NCI-H460 (cell line): ENCODE measurements around the gene CCDC102B. TPM values are rescaled to one million over a fixed set of nuclear protein-coding genes. Genes with fewer than 3 reads are reported as not detected.
"Not testable (repeated sequence)": the region's sequence is repeated elsewhere in the genome, so short reads cannot be mapped to it uniquely, and the experiment has no call there.

Experiments
- DNase-seq: peaks from one replicate; pipeline ENCODE4 v3.0.0-alpha.2; 2016; ENCODE audit warnings: low read depth; ENCODE audit errors: extremely low read depth
- total RNA-seq: library from RNA; depleted of rRNA; stranded (reverse); fragments of >200 nt; shearing (Covaris generic); gene quantifications from 2 replicates; pipeline ENCODE4 v1.2.3, GENCODE V29; 2014

CCDC102B gene
- total RNA-seq, 1 experiment from 2014 or later: 8.5 TPM

GRCh38 chr18:68887410-68887809 lies 89.5 kb downstream of the CCDC102B start:
- no peak for DNase-seq

- no peak for DNase-seq
Observed at GRCh38 chr18:68893354-68893753, 95.5 kb downstream of the CCDC102B start.

- DNase-seq: no peak
Observed at GRCh38 chr18:68897286-68897685, 99.4 kb downstream of the CCDC102B start.

- no peak for DNase-seq
Observed at GRCh38 chr18:68909579-68909978, 111.7 kb downstream of the CCDC102B start.

GRCh38 chr18:68915061-68915460 lies 117.2 kb downstream of the CCDC102B start:
- DNase-seq: no peak

- DNase-seq: no peak
Observed at GRCh38 chr18:68916734-68917133, 118.9 kb downstream of the CCDC102B start.

GRCh38 chr18:68918216-68918615 lies 120.3 kb downstream of the CCDC102B start:
- DNase-seq: no peak

- DNase-seq: no peak
Observed at GRCh38 chr18:68919900-68920299, 122.0 kb downstream of the CCDC102B start.

- no peak for DNase-seq
Observed at GRCh38 chr18:68922392-68922791, 124.5 kb downstream of the CCDC102B start.

GRCh38 chr18:68925268-68925667 lies 127.4 kb downstream of the CCDC102B start:
- DNase-seq: peak; percentile 3

GRCh38 chr18:68928762-68929675 lies 131.1 kb downstream of the CCDC102B start:
- DNase-seq: no peak

GRCh38 chr18:68935686-68936085 lies 137.8 kb downstream of the CCDC102B start:
- no peak for DNase-seq

GRCh38 chr18:68937029-68937599 lies 139.2 kb downstream of the CCDC102B start:
- no peak for DNase-seq

- no peak for DNase-seq
Observed at GRCh38 chr18:68940039-68940438, 142.2 kb downstream of the CCDC102B start.

GRCh38 chr18:68940754-68941153 lies 142.9 kb downstream of the CCDC102B start:
- DNase-seq: no peak

GRCh38 chr18:68942230-68942629 lies 144.3 kb downstream of the CCDC102B start:
- no peak for DNase-seq

- not testable (repeated sequence) for DNase-seq
Observed at GRCh38 chr18:68943861-68944260, 146.0 kb downstream of the CCDC102B start.

GRCh38 chr18:68944330-68944729 lies 146.4 kb downstream of the CCDC102B start:
- no peak for DNase-seq

- DNase-seq: no peak
Observed at GRCh38 chr18:68944826-68945225, 146.9 kb downstream of the CCDC102B start.

- no peak for DNase-seq
Observed at GRCh38 chr18:68948622-68949021, 150.7 kb downstream of the CCDC102B start.

GRCh38 chr18:68954738-68955137 lies 156.9 kb downstream of the CCDC102B start:
- DNase-seq: no peak

GRCh38 chr18:68956650-68957049 lies 158.8 kb downstream of the CCDC102B start:
- DNase-seq: no peak
